Uterus (tissue), 4 donors: Measurements from ENCODE around the gene DDX31. TPM values are rescaled to one million over a fixed set of nuclear protein-coding genes. Genes with fewer than 3 reads are reported as not detected.

Experiments used
- DNase-seq, 2 donors: peaks; one replicate each; pipeline ENCODE4 v3.0.0-alpha.2; 2019 to 2020
- H3K27ac ChIP-seq, 2 donors: fragments of 200-600 bp; sonication (generic); 1 replicate in 1 of 2; 2 replicates in 1 of 2; pipeline ENCODE4 v1.5.1; 2016 to 2018
- H3K27me3 ChIP-seq, 2 donors: fragments of 200-600 bp; sonication (generic); one replicate each; pipeline ENCODE4 v1.5.1; 2018 to 2019; ENCODE audit warnings: control low read depth in 1 of 2
- H3K36me3 ChIP-seq, 2 donors: fragments of 200-600 bp; sonication (generic); one replicate each; pipeline ENCODE4 v1.5.1; 2019; ENCODE audit warnings: control low read depth in 1 of 2
- H3K4me1 ChIP-seq, 2 donors: fragments of 200-600 bp; sonication (generic); one replicate each; pipeline ENCODE4 v1.5.1; 2018 to 2019; ENCODE audit warnings: control low read depth in 1 of 2
- H3K4me3 ChIP-seq, 2 donors: fragments of 200-600 bp; sonication (generic); 1 replicate in 1 of 2; 2 replicates in 1 of 2; pipeline ENCODE4 v1.5.1; 2018 to 2019; ENCODE audit warnings: mild to moderate bottlenecking in 1 of 2
- H3K9me3 ChIP-seq, 2 donors: fragments of 200-600 bp; sonication (generic); one replicate each; pipeline ENCODE4 v1.5.1; 2019; ENCODE audit warnings: control low read depth in 1 of 2
- POLR2A ChIP-seq, 2 donors: fragments of 450-650 bp; IDR thresholded peaks; one replicate each; pipeline ENCODE4 v1.6.1; 2016; ENCODE audit warnings: antibody characterized with exemption in 2 of 2, mild to moderate bottlenecking in 1 of 2, moderate library complexity in 1 of 2
- intact Hi-C: fragments of 100-400 bp; cut with DNase I; formaldehyde crosslinking; loops from one replicate; pipeline ENCODE4 v1.15.1; 2023; ENCODE audit warnings: low total_unique reads
- total RNA-seq, 4 donors: library from RNA; depleted of rRNA in 3 of 4; stranded (reverse); fragments of >200 nt in 3 of 4; gene quantifications; one replicate each; pipeline versions ENCODE4 v1.1.0 to v1.2.4, GENCODE V29; 2014 to 2023
- TF ChIP-seq, protein P1 (sequence below), 4 experiments: fragments of 200-600 bp in 2 of 4; fragments of 450-650 bp in 2 of 4; sonication (generic) in 2 of 4; IDR thresholded peaks; one replicate each; pipeline ENCODE4 v1.5.1; 2016 to 2019; ENCODE audit warnings: antibody characterized with exemption in 4 of 4, mild to moderate bottlenecking in 2 of 4, moderate library complexity in 1 of 4
- donor health status: DM: yes; HTN: yes; CAD: no.

DDX31 gene
- total RNA-seq, 4 donors from 2014 or later, result 5.9 to 17.7 (median 10.5) TPM

DNA sequence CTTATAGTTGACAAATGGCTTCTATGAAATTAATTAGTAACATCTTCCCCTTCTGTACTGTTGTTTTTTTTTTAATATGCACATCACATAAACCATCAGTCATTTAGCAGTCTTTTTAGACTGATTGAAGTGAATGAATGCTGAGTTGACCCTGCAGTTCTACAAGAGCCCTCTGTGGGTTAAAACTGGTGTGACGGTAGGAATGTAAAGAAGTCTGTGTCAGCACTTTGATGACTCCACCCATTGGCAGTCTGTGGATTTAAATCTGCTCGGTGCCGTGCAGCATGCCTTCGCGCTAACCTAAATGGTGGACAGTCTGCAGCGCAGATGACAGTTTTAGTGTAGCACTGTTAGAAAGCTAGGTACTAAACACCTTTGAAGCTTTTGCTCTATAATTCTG, 3.6 kb upstream of the DDX31 start:
- intact Hi-C loops, result no loop called here
- DNase-seq, result no peak
- Histone ChIP-seq H3K9me3 (no peaks in the 10 kb centered on the region), H3K27me3 (no peaks in the 10 kb centered on the region), H3K27ac (no peak overlapping the region), H3K36me3 (no peaks in the 10 kb centered on the region), H3K4me3 (no peak overlapping the region), H3K4me1 (peaks cover 7 to 8% of the 10 kb centered on the region in 2 donors)
- no peak for TF ChIP-seq POLR2A (IDR thresholded peaks at IDR 0.05)
- TF ChIP-seq, protein P1, sequence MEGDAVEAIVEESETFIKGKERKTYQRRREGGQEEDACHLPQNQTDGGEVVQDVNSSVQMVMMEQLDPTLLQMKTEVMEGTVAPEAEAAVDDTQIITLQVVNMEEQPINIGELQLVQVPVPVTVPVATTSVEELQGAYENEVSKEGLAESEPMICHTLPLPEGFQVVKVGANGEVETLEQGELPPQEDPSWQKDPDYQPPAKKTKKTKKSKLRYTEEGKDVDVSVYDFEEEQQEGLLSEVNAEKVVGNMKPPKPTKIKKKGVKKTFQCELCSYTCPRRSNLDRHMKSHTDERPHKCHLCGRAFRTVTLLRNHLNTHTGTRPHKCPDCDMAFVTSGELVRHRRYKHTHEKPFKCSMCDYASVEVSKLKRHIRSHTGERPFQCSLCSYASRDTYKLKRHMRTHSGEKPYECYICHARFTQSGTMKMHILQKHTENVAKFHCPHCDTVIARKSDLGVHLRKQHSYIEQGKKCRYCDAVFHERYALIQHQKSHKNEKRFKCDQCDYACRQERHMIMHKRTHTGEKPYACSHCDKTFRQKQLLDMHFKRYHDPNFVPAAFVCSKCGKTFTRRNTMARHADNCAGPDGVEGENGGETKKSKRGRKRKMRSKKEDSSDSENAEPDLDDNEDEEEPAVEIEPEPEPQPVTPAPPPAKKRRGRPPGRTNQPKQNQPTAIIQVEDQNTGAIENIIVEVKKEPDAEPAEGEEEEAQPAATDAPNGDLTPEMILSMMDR (IDR thresholded peaks at IDR 0.05), result no peak

DNA sequence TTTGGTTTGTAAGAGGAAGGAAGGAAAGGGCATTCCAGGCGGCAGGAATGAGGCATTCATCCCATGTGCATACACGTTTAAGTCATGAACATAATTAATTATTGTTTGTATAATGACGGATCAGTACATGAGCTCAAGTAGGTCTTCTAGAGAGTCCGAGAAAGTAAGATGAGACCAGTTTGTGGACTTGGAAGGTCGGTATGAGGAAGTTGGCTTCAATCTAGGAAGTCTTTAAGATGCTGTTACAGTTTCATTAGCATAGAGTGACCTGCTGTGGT, 2.6 kb upstream of the DDX31 start:
- H3K4me1 ChIP-seq, result peaks cover 7 to 8% of the 10 kb centered on the region in 2 donors
- H3K27me3 ChIP-seq, result no peaks in the 10 kb centered on the region
- DNase-seq, result no peak
- H3K27ac ChIP-seq, result no peak overlapping the region
- TF ChIP-seq, protein P1 (IDR thresholded peaks at IDR 0.05), result no peak
- no peak for TF ChIP-seq POLR2A (IDR thresholded peaks at IDR 0.05)
- H3K36me3 ChIP-seq, result no peaks in the 10 kb centered on the region
- intact Hi-C loops, result no loop called here
- no peaks in the 10 kb centered on the region for H3K9me3 ChIP-seq
- H3K4me3 ChIP-seq, result no peak overlapping the region

DNA sequence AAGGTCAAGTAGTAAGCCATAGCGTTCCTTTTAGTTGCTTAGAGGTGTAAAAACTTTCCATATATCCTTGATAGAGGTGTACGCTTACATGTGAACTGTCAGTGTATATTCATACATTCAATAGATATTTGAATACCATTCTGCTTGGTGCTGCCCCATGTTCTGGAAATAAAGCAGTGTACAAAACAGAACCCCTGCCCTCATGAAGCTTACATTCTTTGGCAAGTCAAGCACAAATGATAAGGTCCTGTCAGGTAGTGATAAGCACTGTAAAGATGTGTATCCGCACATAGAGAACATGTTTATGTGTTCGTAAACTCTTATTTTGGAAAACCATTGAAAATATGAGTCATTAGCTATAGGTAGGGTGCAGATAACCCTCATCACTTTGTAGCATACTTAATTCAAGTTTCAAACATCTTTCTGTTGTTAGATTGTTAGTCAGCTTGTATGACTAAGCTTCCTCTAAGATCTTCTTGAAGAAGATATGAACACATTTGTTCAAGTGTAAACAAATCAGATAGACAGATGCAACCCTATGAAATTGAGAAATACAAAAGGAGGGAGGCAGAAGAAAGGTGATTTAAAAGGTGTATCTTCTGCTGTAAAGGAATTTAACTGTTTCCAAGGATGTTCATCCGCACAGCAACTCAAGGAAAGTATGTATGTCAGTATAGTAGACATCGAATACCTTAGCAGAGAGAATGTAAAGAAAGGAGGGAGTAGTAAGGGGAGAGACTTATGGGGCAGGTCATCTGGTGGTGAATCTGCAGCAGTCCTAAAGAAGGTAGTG, 2.0 kb upstream of the DDX31 start:
- peaks cover 7 to 8% of the 10 kb centered on the region in 2 donors for H3K4me1 ChIP-seq
- H3K27ac ChIP-seq, result no peak overlapping the region
- no peak for TF ChIP-seq POLR2A (IDR thresholded peaks at IDR 0.05)
- TF ChIP-seq, protein P1 (IDR thresholded peaks at IDR 0.05), result no peak
- no peaks in the 10 kb centered on the region for H3K36me3 ChIP-seq
- no peaks in the 10 kb centered on the region for H3K27me3 ChIP-seq
- no peaks in the 10 kb centered on the region for H3K9me3 ChIP-seq
- no peak for DNase-seq
- H3K4me3 ChIP-seq, result peak overlapping the region in 1 of 2 donors; percentile 89
- intact Hi-C loops, result no loop called here

DNA sequence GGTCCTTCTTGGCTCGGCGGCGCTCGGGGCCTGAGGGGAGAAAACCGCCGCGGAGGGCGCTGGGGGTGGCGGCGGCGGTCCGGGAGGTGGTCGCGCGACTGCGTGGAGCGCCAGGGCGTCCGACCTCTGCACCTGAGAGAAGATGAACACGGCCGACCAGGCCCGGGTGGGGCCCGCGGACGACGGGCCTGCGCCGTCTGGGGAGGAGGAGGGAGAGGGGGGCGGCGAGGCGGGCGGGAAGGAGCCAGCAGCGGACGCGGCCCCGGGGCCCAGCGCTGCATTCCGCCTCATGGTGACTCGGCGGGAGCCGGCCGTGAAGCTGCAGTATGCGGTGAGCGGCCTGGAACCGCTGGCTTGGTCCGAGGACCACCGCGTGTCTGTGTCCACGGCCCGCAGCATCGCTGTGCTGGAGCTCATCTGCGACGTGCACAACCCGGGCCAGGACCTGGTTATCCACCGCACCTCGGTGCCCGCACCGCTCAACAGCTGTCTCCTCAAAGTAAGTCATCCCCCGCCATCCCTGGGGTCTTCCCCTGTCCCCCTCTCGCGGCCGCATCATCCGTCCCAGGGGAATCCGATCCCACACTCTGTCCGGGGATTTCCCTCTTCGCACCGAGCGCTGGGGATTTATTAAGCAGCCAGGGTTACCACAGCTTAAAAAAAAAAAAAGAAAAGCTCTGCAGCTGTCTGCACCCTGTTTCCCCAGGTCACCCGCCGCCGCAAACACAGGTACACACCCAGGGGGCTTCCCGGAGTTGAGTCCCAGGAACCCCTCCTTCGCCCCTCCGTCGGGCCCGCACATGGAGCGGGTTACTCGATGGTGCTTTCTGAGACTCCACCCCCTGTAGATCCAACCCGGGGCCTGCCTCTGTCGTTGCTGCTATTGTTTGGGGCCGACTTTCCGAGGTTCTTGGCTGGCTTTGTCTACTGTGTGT, 941 bp upstream of the DDX31 start, which contains the start of gene GTF3C4:
Gene GTF3C4, plus strand, starts transcription at position 8 of the 935 bp plus-strand sequence. Its CDS starts 135 bp downstream, at position 143.
- DNase-seq, result peak; percentile 17 to 22
- Histone ChIP-seq H3K4me3 (peak within 1 kb of the TSS; percentile 81 to 89), H3K27ac (peak within 1 kb of the TSS; percentile 90 to 93), H3K36me3 (no peaks in the 10 kb centered on the region), H3K4me1 (peaks cover 7 to 8% of the 10 kb centered on the region in 2 donors), H3K9me3 (no peaks in the 10 kb centered on the region), H3K27me3 (no peaks in the 10 kb centered on the region)
- intact Hi-C loops, result no loop called here
- TF ChIP-seq, protein P1 (IDR thresholded peaks at IDR 0.05), result no peak

DNA sequence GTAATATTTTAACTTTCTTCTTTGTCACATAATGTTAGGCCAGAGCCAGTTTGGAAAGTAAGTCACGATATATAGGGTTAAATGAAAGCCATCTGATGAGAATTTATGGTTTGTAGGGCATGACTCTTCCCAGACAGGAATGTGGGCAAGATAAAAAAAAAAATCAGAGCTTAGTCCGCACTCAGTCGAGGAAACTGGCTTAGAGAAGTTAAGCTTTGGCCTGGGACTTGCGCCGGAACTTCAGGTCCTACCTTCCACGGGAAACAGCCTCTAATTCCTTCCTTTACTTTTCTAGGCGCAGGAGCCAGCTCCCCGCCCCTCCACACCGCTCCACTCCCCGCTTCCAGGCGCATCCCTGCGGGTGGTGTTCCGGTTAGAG, 475 bp downstream of the DDX31 start:
- H3K4me1 ChIP-seq, result peaks cover 7 to 8% of the 10 kb centered on the region in 2 donors
- peak overlapping the region; percentile 90 to 93 for H3K27ac ChIP-seq
- intact Hi-C loops, result no loop called here
- DNase-seq, result no peak
- no peaks in the 10 kb centered on the region for H3K27me3 ChIP-seq
- no peaks in the 10 kb centered on the region for H3K36me3 ChIP-seq
- H3K9me3 ChIP-seq, result no peaks in the 10 kb centered on the region
- H3K4me3 ChIP-seq, result peak overlapping the region; percentile 81 to 89
- TF ChIP-seq POLR2A (IDR thresholded peaks at IDR 0.05), result no peak
- TF ChIP-seq, protein P1 (IDR thresholded peaks at IDR 0.05), result no peak
